ENCODE results near the gene PRRG1.
"Not testable (repeated sequence)": the region's sequence is repeated elsewhere in the genome, so short reads cannot be mapped to it uniquely, and the experiment has no call there.

The PRRG1 gene

DNA sequence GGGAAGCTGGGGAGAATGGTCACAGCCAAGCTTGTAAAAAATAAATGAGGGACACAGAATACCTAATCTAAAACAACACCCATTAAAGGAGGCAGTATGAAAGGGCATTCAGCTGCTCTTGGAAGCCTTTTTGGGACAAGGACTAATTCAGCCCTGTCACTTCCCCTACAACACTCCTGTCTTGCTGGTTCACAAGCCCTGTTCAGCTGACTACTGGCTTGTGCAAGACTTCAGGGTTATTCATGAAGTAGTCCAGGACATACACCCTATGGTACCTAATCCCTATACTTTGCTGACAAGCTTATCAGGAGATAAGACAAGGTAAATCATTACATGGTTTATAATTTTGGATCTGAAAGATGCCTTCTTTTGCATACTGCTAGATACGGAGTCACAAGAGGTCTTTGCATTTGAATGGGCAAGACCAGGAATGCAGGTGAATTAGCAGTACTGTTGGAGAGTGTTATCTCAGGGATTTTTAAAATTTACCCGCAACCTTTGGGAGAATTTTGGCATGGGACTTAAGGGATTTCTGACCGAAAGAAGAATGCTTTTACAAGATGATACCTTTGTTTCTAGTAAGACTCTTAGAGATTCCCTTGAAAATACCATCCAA lies 119.1 kb downstream of the PRRG1 start:
- ChIA-PET CTCF (no interaction called here), POLR2A (no interaction called here)
- DNase-seq (ENCODE audit: low read depth, low spot score): no peak
- no peak overlapping the region for H3K4me3 ChIP-seq (ENCODE audit: low read depth, low read length)
- TF ChIP-seq, protein P1, sequence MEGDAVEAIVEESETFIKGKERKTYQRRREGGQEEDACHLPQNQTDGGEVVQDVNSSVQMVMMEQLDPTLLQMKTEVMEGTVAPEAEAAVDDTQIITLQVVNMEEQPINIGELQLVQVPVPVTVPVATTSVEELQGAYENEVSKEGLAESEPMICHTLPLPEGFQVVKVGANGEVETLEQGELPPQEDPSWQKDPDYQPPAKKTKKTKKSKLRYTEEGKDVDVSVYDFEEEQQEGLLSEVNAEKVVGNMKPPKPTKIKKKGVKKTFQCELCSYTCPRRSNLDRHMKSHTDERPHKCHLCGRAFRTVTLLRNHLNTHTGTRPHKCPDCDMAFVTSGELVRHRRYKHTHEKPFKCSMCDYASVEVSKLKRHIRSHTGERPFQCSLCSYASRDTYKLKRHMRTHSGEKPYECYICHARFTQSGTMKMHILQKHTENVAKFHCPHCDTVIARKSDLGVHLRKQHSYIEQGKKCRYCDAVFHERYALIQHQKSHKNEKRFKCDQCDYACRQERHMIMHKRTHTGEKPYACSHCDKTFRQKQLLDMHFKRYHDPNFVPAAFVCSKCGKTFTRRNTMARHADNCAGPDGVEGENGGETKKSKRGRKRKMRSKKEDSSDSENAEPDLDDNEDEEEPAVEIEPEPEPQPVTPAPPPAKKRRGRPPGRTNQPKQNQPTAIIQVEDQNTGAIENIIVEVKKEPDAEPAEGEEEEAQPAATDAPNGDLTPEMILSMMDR (IDR thresholded peaks at IDR 0.05; ENCODE audit: insufficient read depth, low read length, missing control alignments): no peak

DNA sequence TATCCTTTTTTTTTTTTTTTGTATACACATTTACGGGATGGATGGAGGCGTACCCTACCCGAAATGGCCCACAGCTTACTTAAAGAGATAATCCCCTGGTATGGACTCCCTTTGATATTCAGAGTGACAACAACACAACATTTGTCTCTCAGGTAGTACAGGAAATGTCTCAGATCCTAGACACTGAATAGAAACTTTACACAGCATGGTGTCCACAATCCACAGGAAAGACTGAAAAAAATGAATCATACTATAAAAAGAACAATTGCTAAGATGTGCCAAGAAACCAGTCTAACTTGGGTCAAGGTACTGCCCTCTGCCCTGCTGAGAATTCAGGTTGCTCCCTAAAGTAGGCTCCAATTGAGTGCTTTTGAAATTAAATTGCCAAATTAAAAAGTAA lies 121.5 kb downstream of the PRRG1 start:
- DNase-seq (ENCODE audit: low read depth, low spot score): no peak
- ChIA-PET CTCF (no interaction called here), POLR2A (no interaction called here)
- no peak overlapping the region for H3K4me3 ChIP-seq (ENCODE audit: low read depth, low read length)
- TF ChIP-seq, protein P1 (IDR thresholded peaks at IDR 0.05; ENCODE audit: insufficient read depth, low read length, missing control alignments): no peak

DNA sequence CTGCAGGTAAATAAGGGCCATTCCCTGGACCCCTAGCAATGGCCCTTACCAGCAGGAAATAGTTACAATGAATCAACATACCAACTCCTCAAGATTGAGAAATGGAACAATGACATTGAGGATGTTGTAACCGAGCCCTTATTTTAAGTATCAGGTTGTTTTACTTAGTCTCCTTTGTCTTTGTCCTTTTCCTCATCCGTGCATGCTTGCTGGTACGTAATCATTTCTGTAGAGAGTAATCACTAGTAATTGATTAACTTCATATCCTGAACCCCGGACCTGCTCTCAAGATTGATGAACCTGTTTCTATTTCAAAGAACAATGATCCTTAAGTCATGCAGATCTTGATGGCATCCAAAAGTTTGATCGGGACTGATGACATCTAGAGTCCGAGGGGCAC lies 123.7 kb downstream of the PRRG1 start:
- ChIA-PET POLR2A (no interaction called here), CTCF (no interaction called here)

DNA sequence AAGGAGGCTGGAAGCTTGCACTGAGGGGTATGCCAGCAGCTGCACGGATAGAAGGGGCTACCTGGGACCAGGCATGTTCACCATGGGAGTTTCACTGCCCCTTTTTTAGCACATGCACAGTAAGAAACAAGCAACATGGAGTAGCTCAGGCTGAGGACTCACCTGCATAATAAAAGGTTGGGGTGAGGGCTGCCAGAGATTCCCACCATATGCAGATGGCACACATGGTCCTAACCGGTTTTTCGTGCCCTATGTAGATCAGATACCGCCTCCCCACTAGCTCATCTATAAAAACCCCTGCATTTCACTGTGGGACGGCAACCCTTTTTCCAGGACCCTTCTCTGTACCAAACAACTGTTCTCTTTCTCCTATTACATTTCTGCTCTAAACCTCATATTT lies 125.3 kb downstream of the PRRG1 start:
- H3K4me3 ChIP-seq (ENCODE audit: low read depth, low read length): no peak overlapping the region
- CTCF ChIA-PET: no interaction called here
- POLR2A ChIA-PET: no interaction called here
- TF ChIP-seq, protein P1 (IDR thresholded peaks at IDR 0.05; ENCODE audit: insufficient read depth, low read length, missing control alignments): no peak
- DNase-seq (ENCODE audit: low read depth, low spot score): no peak

More for the DNA sequence above, 123.7 kb downstream of the PRRG1 start:
- no peak overlapping the region for H3K4me3 ChIP-seq (ENCODE audit: low read depth, low read length)
- TF ChIP-seq, protein P1 (IDR thresholded peaks at IDR 0.05; ENCODE audit: insufficient read depth, low read length, missing control alignments): no peak
- DNase-seq (ENCODE audit: low read depth, low spot score): no peak

DNA sequence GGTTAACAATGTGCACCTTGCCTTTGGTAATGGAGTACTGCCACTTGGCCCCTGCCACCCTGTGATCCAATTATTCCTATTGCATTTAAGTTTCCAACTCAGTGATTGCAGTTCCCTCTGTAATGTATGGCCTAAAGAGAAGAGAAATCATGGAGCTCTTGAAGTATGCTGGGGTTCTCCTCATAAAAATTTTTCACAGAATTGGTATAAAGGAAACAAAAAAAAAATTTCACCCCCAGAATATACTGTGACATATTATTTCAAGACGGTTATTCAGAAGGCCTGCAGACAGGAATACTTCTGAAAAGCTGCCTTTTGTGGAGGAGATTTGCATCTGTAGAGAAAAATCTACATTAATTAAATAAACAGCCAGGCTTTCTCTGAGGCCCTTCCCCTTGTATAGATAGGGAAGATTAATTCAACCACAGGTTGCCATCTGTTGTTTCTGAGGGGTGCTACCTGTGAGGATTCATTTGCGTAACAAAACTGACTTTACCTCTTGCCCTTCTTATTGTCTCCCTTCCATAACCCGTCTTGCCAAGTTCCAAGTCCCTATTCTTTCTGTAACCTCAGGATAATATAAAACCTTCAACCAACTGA lies 127.5 kb downstream of the PRRG1 start:
- TF ChIP-seq, protein P1 (IDR thresholded peaks at IDR 0.05; ENCODE audit: insufficient read depth, low read length, missing control alignments): no peak
- POLR2A ChIA-PET: no interaction called here
- DNase-seq (ENCODE audit: low read depth, low spot score): no peak
- H3K4me3 ChIP-seq (ENCODE audit: low read depth, low read length): no peak overlapping the region
- CTCF ChIA-PET: no interaction called here

DNA sequence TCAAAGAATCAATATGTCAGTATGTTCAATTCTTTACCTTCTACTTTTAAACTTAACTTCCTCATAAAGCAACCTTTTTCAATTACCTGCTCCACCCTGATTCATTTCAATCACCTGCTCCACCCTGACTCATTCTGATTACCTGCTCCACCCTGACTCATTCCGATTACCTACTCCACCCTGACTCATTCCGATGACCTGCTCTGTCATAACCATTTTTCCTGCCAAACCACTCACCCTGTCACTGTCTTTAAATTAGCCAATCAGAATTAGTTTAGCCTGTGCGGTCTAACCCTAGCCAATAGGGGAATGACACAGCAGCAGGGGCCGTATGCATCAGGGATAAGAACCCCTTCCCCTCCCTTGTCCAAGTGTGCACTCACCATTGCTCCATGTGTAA lies 135.2 kb downstream of the PRRG1 start:
- CTCF ChIA-PET; H3K4me3 ChIP-seq (ENCODE audit: low read depth, low read length); POLR2A ChIA-PET; DNase-seq (ENCODE audit: low read depth, low spot score): not testable (repeated sequence)

DNA sequence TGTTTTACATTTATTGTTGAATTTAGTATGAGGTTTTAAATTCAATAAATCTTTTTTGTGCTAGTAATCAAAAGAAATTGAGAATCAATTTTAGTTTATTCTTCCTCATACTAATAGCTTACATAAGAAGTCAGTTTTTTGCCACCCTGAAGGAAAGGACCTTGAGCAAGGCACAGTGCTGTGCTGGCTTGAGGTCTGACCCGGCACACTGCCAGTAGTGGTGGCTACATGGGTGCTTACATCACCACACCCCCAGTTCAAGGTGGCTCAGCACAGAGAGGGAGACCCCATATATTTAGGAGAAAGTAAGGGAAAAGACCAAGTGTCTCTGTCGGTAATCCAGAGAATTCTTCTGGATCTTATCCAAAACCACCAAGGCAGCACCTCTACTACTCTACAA lies 136.3 kb downstream of the PRRG1 start:
- ChIA-PET CTCF (no interaction called here), POLR2A (no interaction called here)
- TF ChIP-seq, protein P1 (IDR thresholded peaks at IDR 0.05; ENCODE audit: insufficient read depth, low read length, missing control alignments): no peak
- H3K4me3 ChIP-seq (ENCODE audit: low read depth, low read length): no peak overlapping the region
- no peak for DNase-seq (ENCODE audit: low read depth, low spot score)

All from AG04449 (cell line).